Omental fat pad (tissue), 4 donors: Measurements from ENCODE around the gene FAM13B. TPM values are rescaled to one million over a fixed set of nuclear protein-coding genes. Genes with fewer than 3 reads are reported as not detected.
"Not testable (repeated sequence)": the region's sequence is repeated elsewhere in the genome, so short reads cannot be mapped to it uniquely, and the experiment has no call there.

ENCODE experiments used
- ATAC-seq: fragments of 150-250 bp; one replicate; pipeline ENCODE4 v1.9.1; 2016; ENCODE audit warnings: mild to moderate bottlenecking, moderate library complexity; ENCODE audit not compliant: low FRiP score
- DNase-seq: peaks from one replicate; pipeline ENCODE4 v3.0.0-alpha.2; 2019; ENCODE audit warnings: low spot score
- total RNA-seq, 4 donors: library from RNA; depleted of rRNA; stranded (reverse); fragments of >200 nt; gene quantifications; one replicate each; pipeline ENCODE4 v1.1.0, GENCODE V29; 2016
- TF ChIP-seq, protein P1 (sequence below), 3 donors: fragments of 450-650 bp; IDR thresholded peaks; one replicate each; pipeline ENCODE4 v1.5.1; 2016 to 2017; ENCODE audit warnings: antibody characterized with exemption in 3 of 3, mild to moderate bottlenecking in 3 of 3, moderate library complexity in 2 of 3

Gene FAM13B
- total RNA-seq, 4 donors from 2014 or later = 30.0 to 37.1 (median 33.6) TPM

DNA sequence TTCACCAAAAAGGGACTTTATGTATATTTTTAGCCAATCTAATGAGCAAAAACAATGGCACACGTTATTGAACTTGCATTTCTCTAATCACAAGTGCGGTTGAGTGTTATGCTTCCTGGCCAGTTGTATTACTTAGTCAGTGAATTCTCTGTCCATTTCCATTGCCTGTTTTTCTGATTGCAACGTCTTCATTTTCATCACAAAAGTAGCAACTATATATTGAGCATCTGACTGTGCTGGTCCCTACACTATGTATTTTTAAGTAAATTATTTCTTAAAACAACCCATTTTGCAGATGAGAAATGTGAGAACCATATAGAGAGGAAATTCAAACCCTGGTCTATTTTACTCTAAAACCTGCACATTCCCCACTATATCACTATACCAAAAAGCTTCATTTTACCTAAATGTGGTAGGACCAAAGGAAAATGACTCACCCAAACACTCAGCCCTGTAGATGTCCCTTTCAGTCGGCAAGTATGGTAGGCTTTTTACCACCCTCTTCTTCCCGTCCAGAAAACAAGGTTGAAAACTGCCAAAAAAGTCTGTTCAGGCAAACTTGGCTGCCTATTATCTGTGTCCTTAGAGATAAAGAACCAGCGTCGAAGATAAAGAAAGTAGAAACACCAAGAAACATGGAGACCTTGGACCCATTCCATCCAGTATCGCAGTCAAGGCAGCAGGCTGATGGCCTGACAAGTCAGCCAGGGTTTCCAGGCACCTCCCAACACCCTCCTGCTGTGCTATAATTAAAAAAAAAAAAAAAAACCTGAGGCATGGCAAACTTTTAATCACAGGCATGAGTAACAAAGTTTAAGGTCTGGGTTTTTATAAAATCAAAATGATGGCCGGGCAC, 18.8 kb upstream of the FAM13B start:
- no peak for DNase-seq
- TF ChIP-seq, protein P1, sequence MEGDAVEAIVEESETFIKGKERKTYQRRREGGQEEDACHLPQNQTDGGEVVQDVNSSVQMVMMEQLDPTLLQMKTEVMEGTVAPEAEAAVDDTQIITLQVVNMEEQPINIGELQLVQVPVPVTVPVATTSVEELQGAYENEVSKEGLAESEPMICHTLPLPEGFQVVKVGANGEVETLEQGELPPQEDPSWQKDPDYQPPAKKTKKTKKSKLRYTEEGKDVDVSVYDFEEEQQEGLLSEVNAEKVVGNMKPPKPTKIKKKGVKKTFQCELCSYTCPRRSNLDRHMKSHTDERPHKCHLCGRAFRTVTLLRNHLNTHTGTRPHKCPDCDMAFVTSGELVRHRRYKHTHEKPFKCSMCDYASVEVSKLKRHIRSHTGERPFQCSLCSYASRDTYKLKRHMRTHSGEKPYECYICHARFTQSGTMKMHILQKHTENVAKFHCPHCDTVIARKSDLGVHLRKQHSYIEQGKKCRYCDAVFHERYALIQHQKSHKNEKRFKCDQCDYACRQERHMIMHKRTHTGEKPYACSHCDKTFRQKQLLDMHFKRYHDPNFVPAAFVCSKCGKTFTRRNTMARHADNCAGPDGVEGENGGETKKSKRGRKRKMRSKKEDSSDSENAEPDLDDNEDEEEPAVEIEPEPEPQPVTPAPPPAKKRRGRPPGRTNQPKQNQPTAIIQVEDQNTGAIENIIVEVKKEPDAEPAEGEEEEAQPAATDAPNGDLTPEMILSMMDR (IDR thresholded peaks at IDR 0.05) = no peak
- peak; percentile 45 for ATAC-seq

DNA sequence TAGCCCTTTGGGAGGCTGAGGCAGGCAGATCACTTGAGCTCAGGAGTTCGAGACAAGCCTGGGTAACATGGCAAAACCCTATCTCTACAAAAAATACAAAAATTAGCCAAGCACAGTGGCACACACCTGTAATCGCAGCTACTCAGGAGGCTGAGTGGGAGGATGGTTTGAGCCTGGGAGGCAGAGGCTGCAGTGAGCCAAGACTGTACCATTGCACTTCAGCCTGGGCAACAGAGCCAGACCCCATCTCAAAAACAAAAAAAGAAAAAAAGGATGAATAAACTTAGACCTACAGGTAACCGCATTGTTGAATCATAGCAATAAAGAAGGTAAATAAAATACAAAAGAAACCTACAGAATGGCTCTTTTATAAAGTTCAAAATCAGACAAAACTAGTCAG, 12.4 kb upstream of the FAM13B start:
- not testable (repeated sequence) for DNase-seq, ATAC-seq

DNA sequence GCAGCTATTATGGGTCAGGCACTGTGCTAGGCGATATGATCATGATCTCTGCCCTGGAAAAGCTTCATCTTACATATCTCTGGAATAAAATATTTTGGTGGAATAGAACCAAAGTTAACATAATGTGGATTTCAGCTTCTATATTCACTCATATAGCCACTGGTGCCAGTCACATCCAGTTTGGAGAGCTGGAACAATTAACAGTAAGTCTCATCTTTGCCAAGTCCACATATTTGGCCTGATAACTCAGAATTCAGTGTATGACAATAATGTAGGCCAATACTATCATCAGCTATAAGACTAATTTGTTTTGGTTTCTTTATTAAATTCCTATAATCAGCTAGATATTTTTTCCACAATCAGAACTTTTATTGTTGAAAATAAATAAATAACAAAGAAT, 5.9 kb upstream of the FAM13B start:
- TF ChIP-seq, protein P1 (IDR thresholded peaks at IDR 0.05) = no peak
- no peak for ATAC-seq
- no peak for DNase-seq

DNA sequence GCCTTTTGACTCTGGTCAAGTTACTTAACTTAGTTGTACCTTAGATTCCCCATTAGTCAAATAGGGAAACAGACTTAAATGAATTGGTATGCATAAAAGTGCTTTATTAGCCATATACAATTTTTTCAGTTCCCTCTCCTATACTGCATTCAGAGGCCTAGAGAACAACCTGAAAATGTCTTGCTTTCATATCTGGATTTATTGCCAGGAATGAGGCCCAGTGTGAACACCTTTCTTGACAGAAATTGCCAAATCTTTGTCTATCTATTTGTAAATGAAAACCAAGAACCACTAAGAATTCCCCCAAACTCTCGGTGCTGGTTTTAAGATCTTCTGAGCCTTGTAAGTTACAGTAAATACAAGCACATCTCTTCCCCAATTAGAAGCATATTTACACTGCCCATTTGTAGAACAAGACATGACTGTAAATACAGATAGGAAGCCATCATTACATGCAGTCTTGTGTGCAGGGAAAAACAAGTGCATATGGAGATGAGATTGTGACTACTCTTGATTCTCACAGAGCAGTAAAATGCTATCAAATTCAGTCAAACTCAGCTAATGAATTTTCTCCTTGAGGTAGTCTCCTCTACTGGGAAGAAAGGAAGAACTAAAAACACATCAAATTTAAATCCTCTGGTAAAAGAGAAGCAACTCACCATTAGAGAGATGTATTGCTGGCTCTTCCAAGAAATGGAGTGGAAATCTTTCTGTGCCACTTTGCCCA, 5.2 kb upstream of the FAM13B start:
- ATAC-seq (no peak), DNase-seq (no peak)
- TF ChIP-seq, protein P1 (IDR thresholded peaks at IDR 0.05) = no peak

DNA sequence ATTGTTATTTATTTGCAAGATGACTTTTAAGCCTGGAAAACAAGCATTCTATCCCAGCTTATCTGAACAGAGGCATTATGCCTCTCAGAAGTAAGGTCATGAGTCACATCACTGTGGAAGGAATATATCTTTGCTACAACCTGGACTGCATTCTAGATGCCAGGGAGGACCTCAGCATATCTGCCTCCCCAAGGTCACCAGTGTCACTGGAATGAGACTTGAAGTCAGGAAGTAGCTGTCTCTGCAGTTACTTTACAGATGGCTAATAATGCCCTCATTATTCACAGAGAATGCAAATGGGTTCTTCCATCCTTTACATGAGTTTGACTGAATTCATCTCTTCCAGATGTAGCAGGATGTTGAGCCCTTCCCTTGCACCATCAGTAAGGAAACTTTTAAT, 4.4 kb upstream of the FAM13B start:
- TF ChIP-seq, protein P1 (IDR thresholded peaks at IDR 0.05) = no peak
- DNase-seq = no peak
- ATAC-seq = no peak

DNA sequence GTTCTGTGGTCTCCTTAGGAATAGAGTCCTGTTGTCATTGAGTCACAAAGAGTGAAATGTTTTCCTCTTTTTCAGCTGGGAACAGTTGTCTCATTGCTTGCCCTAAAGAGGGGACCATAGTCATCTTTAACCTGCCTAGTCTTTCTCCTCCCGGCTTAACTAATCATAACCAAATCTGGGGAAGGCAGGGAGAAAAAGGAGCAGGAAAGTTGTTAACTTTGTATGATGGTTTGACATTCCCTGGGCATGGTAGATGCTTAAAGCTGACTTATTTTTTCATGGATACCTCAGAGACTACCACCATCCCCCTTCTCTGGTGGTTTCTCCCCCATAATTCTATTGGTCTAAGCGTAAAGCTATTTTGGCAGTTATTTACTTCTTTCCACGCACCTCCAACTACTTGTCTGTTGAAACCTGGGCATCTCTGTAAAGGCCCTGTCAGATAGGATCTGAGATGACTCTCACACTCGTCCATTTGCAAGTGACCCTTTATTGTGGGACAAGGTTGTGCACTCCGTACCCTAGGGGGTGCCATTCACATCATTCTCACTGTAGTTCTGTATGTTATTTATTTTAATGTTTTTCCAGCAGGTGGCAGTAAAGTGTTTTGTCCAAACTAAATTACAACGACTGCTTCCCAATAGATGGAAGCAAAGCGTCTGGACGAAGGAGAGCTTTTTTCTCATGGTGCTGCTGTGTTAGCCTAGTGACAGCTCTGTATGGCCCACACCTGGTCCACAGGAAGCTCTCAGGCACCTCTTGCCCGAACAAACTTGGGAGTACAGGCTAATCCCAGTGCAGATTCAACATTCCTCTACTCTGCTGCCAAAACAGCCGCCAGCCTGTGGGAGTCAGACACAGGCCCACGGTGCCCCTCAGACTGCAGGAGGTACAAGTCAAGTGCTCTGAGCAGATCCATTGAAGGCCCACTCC, 3.0 kb upstream of the FAM13B start:
- ATAC-seq = peak; percentile 70
- TF ChIP-seq, protein P1 (IDR thresholded peaks at IDR 0.05) = peak in 1 of 3 donors; percentile 56
- DNase-seq = no peak

DNA sequence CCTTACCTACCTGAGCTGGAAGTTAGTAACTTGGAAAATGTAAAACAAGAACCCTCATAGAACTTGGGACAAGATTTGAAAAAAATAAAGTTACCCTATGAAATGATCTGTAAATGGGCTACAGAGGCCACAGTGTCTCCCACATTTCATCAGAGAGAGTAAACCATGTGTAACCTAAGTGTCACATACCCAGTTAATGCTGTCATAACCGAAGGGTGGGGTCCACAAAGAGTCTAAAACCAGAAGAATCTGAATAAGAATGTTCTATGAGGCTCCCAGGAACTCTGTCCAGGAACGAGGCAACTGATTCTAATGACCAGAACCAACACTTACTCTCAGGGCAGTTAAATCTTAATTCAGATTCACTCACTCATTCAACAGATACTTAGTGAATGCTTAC, 1.0 kb upstream of the FAM13B start:
- ATAC-seq = no peak
- no peak for DNase-seq
- TF ChIP-seq, protein P1 (IDR thresholded peaks at IDR 0.05) = no peak
